ENCODE measurements around the gene TOLLIP. TPM values are rescaled to one million over a fixed set of nuclear protein-coding genes. Genes with fewer than 3 reads are reported as not detected.

The TOLLIP gene
- polyA plus RNA-seq, 2 of the 4 experiments (the other 2 are of a cell fraction) = 26.5 to 37.9 TPM

DNA sequence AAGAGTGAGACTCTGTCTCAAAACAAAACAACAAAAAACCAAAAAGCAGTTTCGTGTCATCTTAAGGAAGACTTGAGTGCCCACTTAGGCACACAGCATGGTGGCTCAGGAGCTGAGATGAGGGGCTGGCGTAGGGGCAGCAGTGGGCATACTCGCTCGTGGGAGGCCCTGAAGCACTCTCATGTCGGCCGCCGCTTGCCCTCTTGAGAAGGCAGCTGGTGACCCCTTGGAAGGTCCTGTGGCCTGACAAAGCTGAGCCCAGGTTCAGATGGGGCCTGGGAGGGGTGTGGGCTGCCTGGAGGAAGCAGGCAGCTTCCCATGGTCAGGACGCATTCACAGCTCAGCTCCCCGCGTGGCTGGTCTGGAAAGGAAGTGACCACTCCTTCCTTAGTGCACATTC lies 71.6 kb downstream of the TOLLIP start:
- POLR2A ChIA-PET = no interaction called here
- whole genome bisulfite sequencing (ENCODE audit: missing lambda C conversion rate) = 79% methylated on average over 10 of the region's 10 CpGs
- Histone ChIP-seq H3K9me3 (no peaks in the 10 kb centered on the region), H3K27ac (no peak overlapping the region), H3K4me3 (no peak overlapping the region), H3K4me1 (0 out of 3 replicates have a peak, but pooled peaks cover 7% of the 10 kb centered on the region), H3K4me2 (no peak overlapping the region)
- TF ChIP-seq RFX5 (IDR thresholded peaks at IDR 0.05) (no peak), RNF2 (IDR thresholded peaks at IDR 0.05; ENCODE audit: borderline replicate concordance, low read depth) (no peak), HOXB13 (CRISPR knock-in tag; IDR thresholded peaks at IDR 0.05; ENCODE audit: low read depth) (no peak), ZSCAN20 (CRISPR knock-in tag; IDR thresholded peaks at IDR 0.05) (no peak)
- FAIRE-seq = no peak
- CTCF ChIA-PET = interaction anchor here (0.7 to 1.2 kb wide), 2 partner anchors 11 to 277 kb away, joined by 3 read pairs; no protein-coding TSS in a partner anchor
- no peak for DNase-seq (ENCODE audit: low read depth in 1 of 2, low spot score in 1 of 2)
- no peak for ATAC-seq

DNA sequence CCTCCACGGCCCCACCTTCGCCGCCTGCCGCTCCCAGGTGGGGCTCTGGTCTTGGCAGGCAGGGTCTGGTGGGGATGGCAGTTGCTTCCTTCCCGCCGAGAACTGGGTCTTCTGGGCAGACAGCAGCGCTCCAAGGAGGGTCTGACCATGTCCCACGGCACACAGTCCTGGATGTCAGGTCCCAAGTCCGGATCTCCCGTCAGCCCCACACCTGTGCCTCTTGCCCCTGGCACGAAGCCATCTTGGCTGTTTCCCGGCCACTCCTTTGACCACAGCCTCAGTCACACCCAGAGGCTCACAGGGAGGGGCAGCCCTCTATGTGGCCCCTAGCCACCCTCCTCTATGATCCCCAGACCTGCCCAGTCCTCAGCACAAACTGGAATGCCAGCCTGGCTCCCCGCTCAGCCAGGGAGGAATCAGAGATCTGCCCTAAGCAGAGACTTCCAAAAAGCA lies 72.3 kb downstream of the TOLLIP start:
- POLR2A ChIA-PET = no interaction called here
- 0 out of 3 replicates have a peak, but pooled peaks cover 8% of the 10 kb centered on the region for H3K4me1 ChIP-seq
- 76% methylated on average over 13 of the region's 13 CpGs for whole genome bisulfite sequencing (ENCODE audit: missing lambda C conversion rate)
- no peak for DNase-seq (ENCODE audit: low read depth in 1 of 2, low spot score in 1 of 2)
- H3K4me3 ChIP-seq = no peak overlapping the region
- no peak for FAIRE-seq
- CTCF ChIA-PET = interaction anchor here (1.2 kb wide), 1 partner anchor 10 kb away, joined by 3 read pairs; no protein-coding TSS in a partner anchor
- TF ChIP-seq CEBPB (IDR thresholded peaks at IDR 0.05) (no peak), KDM5A (IDR thresholded peaks at IDR 0.05) (no peak), RFX5 (IDR thresholded peaks at IDR 0.05) (no peak), NPAS2 (CRISPR knock-in tag; IDR thresholded peaks at IDR 0.05; ENCODE audit: borderline replicate concordance) (no peak), ZSCAN20 (CRISPR knock-in tag; IDR thresholded peaks at IDR 0.05) (no peak), POLR2AphosphoS2 (conservative IDR thresholded peaks at IDR 0.05; ENCODE audit: low read length) (no peak), MAFK (IDR thresholded peaks at IDR 0.05; ENCODE audit: partially characterized antibody) (no peak), FOSL2 (IDR thresholded peaks at IDR 0.05) (no peak), FOSL2 (CRISPR knock-in tag; IDR thresholded peaks at IDR 0.05) (no peak), HOXB13 (CRISPR knock-in tag; IDR thresholded peaks at IDR 0.05; ENCODE audit: low read depth) (no peak), CHD4 (IDR thresholded peaks at IDR 0.05; ENCODE audit: borderline replicate concordance) (no peak), MAZ (IDR thresholded peaks at IDR 0.05; ENCODE audit: borderline replicate concordance, low read depth, low read length) (no peak)
- TF ChIP-seq, protein P1, sequence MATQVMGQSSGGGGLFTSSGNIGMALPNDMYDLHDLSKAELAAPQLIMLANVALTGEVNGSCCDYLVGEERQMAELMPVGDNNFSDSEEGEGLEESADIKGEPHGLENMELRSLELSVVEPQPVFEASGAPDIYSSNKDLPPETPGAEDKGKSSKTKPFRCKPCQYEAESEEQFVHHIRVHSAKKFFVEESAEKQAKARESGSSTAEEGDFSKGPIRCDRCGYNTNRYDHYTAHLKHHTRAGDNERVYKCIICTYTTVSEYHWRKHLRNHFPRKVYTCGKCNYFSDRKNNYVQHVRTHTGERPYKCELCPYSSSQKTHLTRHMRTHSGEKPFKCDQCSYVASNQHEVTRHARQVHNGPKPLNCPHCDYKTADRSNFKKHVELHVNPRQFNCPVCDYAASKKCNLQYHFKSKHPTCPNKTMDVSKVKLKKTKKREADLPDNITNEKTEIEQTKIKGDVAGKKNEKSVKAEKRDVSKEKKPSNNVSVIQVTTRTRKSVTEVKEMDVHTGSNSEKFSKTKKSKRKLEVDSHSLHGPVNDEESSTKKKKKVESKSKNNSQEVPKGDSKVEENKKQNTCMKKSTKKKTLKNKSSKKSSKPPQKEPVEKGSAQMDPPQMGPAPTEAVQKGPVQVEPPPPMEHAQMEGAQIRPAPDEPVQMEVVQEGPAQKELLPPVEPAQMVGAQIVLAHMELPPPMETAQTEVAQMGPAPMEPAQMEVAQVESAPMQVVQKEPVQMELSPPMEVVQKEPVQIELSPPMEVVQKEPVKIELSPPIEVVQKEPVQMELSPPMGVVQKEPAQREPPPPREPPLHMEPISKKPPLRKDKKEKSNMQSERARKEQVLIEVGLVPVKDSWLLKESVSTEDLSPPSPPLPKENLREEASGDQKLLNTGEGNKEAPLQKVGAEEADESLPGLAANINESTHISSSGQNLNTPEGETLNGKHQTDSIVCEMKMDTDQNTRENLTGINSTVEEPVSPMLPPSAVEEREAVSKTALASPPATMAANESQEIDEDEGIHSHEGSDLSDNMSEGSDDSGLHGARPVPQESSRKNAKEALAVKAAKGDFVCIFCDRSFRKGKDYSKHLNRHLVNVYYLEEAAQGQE (IDR thresholded peaks at IDR 0.05) = no peak
- TF ChIP-seq, protein P2, sequence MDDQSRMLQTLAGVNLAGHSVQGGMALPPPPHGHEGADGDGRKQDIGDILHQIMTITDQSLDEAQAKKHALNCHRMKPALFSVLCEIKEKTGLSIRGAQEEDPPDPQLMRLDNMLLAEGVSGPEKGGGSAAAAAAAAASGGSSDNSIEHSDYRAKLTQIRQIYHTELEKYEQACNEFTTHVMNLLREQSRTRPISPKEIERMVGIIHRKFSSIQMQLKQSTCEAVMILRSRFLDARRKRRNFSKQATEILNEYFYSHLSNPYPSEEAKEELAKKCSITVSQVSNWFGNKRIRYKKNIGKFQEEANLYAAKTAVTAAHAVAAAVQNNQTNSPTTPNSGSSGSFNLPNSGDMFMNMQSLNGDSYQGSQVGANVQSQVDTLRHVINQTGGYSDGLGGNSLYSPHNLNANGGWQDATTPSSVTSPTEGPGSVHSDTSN (IDR thresholded peaks at IDR 0.05) = no peak
- TF ChIP-seq, protein P3, sequence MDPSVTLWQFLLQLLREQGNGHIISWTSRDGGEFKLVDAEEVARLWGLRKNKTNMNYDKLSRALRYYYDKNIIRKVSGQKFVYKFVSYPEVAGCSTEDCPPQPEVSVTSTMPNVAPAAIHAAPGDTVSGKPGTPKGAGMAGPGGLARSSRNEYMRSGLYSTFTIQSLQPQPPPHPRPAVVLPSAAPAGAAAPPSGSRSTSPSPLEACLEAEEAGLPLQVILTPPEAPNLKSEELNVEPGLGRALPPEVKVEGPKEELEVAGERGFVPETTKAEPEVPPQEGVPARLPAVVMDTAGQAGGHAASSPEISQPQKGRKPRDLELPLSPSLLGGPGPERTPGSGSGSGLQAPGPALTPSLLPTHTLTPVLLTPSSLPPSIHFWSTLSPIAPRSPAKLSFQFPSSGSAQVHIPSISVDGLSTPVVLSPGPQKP (IDR thresholded peaks at IDR 0.05; ENCODE audit: low read depth, low read length) = no peak
- TF ChIP-seq, protein P4, sequence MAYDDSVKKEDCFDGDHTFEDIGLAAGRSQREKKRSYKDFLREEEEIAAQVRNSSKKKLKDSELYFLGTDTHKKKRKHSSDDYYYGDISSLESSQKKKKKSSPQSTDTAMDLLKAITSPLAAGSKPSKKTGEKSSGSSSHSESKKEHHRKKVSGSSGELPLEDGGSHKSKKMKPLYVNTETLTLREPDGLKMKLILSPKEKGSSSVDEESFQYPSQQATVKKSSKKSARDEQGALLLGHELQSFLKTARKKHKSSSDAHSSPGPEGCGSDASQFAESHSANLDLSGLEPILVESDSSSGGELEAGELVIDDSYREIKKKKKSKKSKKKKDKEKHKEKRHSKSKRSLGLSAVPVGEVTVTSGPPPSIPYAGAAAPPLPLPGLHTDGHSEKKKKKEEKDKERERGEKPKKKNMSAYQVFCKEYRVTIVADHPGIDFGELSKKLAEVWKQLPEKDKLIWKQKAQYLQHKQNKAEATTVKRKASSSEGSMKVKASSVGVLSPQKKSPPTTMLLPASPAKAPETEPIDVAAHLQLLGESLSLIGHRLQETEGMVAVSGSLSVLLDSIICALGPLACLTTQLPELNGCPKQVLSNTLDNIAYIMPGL (CRISPR knock-in tag; IDR thresholded peaks at IDR 0.05; ENCODE audit: borderline replicate concordance) = no peak
- no peak overlapping the region for H3K27ac ChIP-seq
- H3K4me2 ChIP-seq = no peak overlapping the region
- no peak for ATAC-seq
- H3K9me3 ChIP-seq = no peaks in the 10 kb centered on the region

All from A549 (cell line).